OCI-LY1 (cell line): ENCODE results near the gene KIF13A.

Experiments used
- EZH2 ChIP-seq: fragments of 200-600 bp; sonication (generic), shearing (Covaris generic); IDR thresholded peaks from 2 replicates; pipeline ENCODE4 v1.8.0; 2017; ENCODE audit warnings: borderline replicate concordance, mixed run types, mild to moderate bottlenecking, antibody characterized with exemption, low read length, moderate library complexity, mixed read lengths
- TF ChIP-seq, protein P1 (sequence below): fragments of 200-600 bp; sonication (generic), shearing (Covaris generic); IDR thresholded peaks from 2 replicates; pipeline ENCODE4 v1.5.1; 2017; ENCODE audit warnings: mild to moderate bottlenecking, antibody characterized with exemption, low read length, moderate library complexity, mixed read lengths

DNA sequence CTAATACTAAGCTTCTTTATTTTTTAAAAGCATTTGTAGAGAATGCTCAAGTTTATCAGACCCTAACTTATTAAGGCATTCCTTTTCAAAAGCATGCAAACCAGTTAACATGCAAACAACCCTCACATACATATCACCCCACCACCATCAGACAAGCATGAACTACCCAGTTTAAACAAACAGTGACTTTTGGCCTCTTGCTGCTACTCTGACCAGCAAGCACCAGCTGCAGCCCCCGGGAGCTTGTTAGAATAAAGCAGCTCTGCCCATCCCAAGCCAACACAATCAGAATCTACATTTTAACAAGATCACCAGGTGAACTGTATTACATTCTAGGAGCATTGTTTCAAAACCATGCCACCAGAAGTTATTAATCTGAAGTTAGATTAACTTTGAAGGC is 274.9 kb downstream of the KIF13A start:
- TF ChIP-seq, protein P1, sequence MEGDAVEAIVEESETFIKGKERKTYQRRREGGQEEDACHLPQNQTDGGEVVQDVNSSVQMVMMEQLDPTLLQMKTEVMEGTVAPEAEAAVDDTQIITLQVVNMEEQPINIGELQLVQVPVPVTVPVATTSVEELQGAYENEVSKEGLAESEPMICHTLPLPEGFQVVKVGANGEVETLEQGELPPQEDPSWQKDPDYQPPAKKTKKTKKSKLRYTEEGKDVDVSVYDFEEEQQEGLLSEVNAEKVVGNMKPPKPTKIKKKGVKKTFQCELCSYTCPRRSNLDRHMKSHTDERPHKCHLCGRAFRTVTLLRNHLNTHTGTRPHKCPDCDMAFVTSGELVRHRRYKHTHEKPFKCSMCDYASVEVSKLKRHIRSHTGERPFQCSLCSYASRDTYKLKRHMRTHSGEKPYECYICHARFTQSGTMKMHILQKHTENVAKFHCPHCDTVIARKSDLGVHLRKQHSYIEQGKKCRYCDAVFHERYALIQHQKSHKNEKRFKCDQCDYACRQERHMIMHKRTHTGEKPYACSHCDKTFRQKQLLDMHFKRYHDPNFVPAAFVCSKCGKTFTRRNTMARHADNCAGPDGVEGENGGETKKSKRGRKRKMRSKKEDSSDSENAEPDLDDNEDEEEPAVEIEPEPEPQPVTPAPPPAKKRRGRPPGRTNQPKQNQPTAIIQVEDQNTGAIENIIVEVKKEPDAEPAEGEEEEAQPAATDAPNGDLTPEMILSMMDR = no peak
- TF ChIP-seq EZH2 = no peak
